ENCODE results near the gene SLC10A7.

DNA sequence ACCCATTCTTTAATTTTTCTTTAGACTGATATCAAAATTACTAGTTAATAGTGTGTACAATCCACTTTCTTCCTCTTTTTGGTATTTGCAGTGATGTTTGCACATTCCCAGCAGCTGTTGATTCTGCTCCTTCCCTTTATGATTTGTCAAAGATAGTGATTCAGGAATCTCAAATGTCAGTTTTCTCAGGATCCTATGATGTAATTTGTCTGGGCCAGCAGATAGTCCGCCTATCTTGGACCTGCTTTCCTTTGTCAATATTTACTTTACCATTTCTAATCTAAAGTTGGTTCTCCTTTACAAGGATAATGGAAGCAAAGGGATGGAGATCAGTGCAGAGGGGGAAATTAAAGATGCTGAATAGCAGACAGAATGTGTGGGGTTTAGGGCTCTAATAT is 185.3 kb downstream of the SLC10A7 start:
- no peak for TF ChIP-seq EZH2 (IDR thresholded peaks at IDR 0.05; ENCODE audit: borderline replicate concordance, low read length)
- TF ChIP-seq, protein P1, sequence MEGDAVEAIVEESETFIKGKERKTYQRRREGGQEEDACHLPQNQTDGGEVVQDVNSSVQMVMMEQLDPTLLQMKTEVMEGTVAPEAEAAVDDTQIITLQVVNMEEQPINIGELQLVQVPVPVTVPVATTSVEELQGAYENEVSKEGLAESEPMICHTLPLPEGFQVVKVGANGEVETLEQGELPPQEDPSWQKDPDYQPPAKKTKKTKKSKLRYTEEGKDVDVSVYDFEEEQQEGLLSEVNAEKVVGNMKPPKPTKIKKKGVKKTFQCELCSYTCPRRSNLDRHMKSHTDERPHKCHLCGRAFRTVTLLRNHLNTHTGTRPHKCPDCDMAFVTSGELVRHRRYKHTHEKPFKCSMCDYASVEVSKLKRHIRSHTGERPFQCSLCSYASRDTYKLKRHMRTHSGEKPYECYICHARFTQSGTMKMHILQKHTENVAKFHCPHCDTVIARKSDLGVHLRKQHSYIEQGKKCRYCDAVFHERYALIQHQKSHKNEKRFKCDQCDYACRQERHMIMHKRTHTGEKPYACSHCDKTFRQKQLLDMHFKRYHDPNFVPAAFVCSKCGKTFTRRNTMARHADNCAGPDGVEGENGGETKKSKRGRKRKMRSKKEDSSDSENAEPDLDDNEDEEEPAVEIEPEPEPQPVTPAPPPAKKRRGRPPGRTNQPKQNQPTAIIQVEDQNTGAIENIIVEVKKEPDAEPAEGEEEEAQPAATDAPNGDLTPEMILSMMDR (conservative IDR thresholded peaks at IDR 0.05 in 1 of 2, IDR thresholded peaks at IDR 0.05 in 1 of 2; ENCODE audit: extremely low read depth in 1 of 2, insufficient read depth in 1 of 2, low read depth in 1 of 2, low read length in 2 of 2): no peak

All from mammary epithelial cell (primary cell).